Thoracic aorta (tissue), 2 donors: ENCODE data around the gene TCF4. TPM values are rescaled to one million over a fixed set of nuclear protein-coding genes. Genes with fewer than 3 reads are reported as not detected.
A peak's percentile ranks its signal among the peaks of the same experiment; 100 is the strongest.

Experiments
- ATAC-seq: fragments of 150-250 bp; one replicate; pipeline ENCODE4 v1.8.0; 2017; ENCODE audit warnings: low read depth; ENCODE audit not compliant: insufficient number of reproducible peaks, low FRiP score
- DNase-seq: peaks from one replicate; pipeline ENCODE4 v3.0.0-alpha.2; 2020; ENCODE audit warnings: low spot score
- H3K27ac ChIP-seq, 2 donors: fragments of 200-600 bp; sonication (generic); 1 replicate in 1 of 2; 2 replicates in 1 of 2; pipeline ENCODE4 v1.5.1; 2016; ENCODE audit warnings: mild to moderate bottlenecking in 2 of 2, moderate library complexity in 2 of 2
- H3K27me3 ChIP-seq: fragments of 200-600 bp; sonication (generic); replicated peaks from 2 replicates; pipeline ENCODE4 v1.6.0; 2016; ENCODE audit warnings: mild to moderate bottlenecking; ENCODE audit not compliant: insufficient read depth
- H3K36me3 ChIP-seq: fragments of 200-600 bp; sonication (generic); one replicate; pipeline ENCODE4 v1.5.1; 2016
- H3K4me1 ChIP-seq, 2 donors: fragments of 200-600 bp; sonication (generic); 1 replicate in 1 of 2; 2 replicates in 1 of 2; pipeline versions ENCODE4 v1.5.1 to v1.6.0; 2016; ENCODE audit warnings: low read depth in 2 of 2, mild to moderate bottlenecking in 1 of 2; ENCODE audit not compliant: control insufficient read depth in 1 of 2
- H3K4me3 ChIP-seq: fragments of 200-600 bp; sonication (generic); 2 replicates; pipeline ENCODE4 v1.5.1; 2016; ENCODE audit warnings: mild to moderate bottlenecking
- H3K9me3 ChIP-seq: fragments of 200-600 bp; sonication (generic); 2 replicates; pipeline ENCODE4 v1.5.1; 2016
- CTCF ChIP-seq: fragments of 200-600 bp; sonication (generic); IDR thresholded peaks from one replicate; pipeline ENCODE4 v1.5.1; 2019; ENCODE audit warnings: antibody characterized with exemption
- total RNA-seq, 2 donors: library from RNA; depleted of rRNA; stranded (reverse); fragments of >200 nt; gene quantifications; one replicate each; pipeline versions ENCODE4 v1.1.0 to v1.2.3, GENCODE V29; 2016

TCF4 gene
- total RNA-seq, 2 donors from 2014 or later, result 178 to 267 TPM

GRCh38 chr18:55416791-55417190 is 171.2 kb downstream of the TCF4 start:
- DNase-seq, result no peak
- Histone ChIP-seq H3K27ac (no peak overlapping the region), H3K4me3 (no peak overlapping the region), H3K9me3 (no peaks in the 10 kb centered on the region), H3K4me1 (peaks cover 0 to 9% of the 10 kb centered on the region in 2 donors), H3K27me3 (no peaks in the 10 kb centered on the region), H3K36me3 (no peaks in the 10 kb centered on the region)
- no peak for ATAC-seq
- TF ChIP-seq CTCF, result no peak

GRCh38 chr18:55415258-55415871 is 172.6 kb downstream of the TCF4 start:
- Histone ChIP-seq H3K4me3 (no peak overlapping the region), H3K27ac (no peak overlapping the region), H3K27me3 (no peaks in the 10 kb centered on the region), H3K9me3 (no peaks in the 10 kb centered on the region), H3K36me3 (no peaks in the 10 kb centered on the region), H3K4me1 (no peaks in the 10 kb centered on the region)
- TF ChIP-seq CTCF, result peak; percentile 91
- DNase-seq (peak; percentile 78), ATAC-seq (no peak)

GRCh38 chr18:55414475-55414874 is 173.5 kb downstream of the TCF4 start:
- H3K9me3 ChIP-seq, result no peaks in the 10 kb centered on the region
- no peak for ATAC-seq
- H3K27me3 ChIP-seq, result no peaks in the 10 kb centered on the region
- H3K27ac ChIP-seq, result no peak overlapping the region
- no peaks in the 10 kb centered on the region for H3K4me1 ChIP-seq
- H3K36me3 ChIP-seq, result no peaks in the 10 kb centered on the region
- H3K4me3 ChIP-seq, result no peak overlapping the region
- TF ChIP-seq CTCF, result no peak
- DNase-seq, result no peak

GRCh38 chr18:55413474-55413873 is 174.5 kb downstream of the TCF4 start:
- ATAC-seq (no peak), DNase-seq (no peak)
- H3K27me3 ChIP-seq, result no peaks in the 10 kb centered on the region
- H3K4me3 ChIP-seq, result no peak overlapping the region
- no peaks in the 10 kb centered on the region for H3K9me3 ChIP-seq
- no peak overlapping the region for H3K27ac ChIP-seq
- no peak for TF ChIP-seq CTCF
- H3K4me1 ChIP-seq, result no peaks in the 10 kb centered on the region
- no peaks in the 10 kb centered on the region for H3K36me3 ChIP-seq

- Histone ChIP-seq H3K27me3 (no peaks in the 10 kb centered on the region), H3K9me3 (no peaks in the 10 kb centered on the region), H3K4me1 (peaks cover 11 to 25% of the 10 kb centered on the region in 2 donors), H3K4me3 (no peak overlapping the region), H3K27ac (no peak overlapping the region), H3K36me3 (no peaks in the 10 kb centered on the region)
- no peak for DNase-seq
- no peak for TF ChIP-seq CTCF
- ATAC-seq, result no peak
Observed at GRCh38 chr18:55407774-55408535, 180.0 kb downstream of the TCF4 start.
